Loucy (cell line): Measurements from ENCODE around the gene SEMA5A.

ENCODE experiments used
- EZH2phosphoT487 ChIP-seq: fragments of 200-600 bp; IDR thresholded peaks from 2 replicates; pipeline ENCODE4 v1.6.1; 2018; ENCODE audit warnings: antibody characterized with exemption, mild to moderate bottlenecking, moderate library complexity, borderline replicate concordance
- TF ChIP-seq, protein P1 (sequence below): fragments of 200-600 bp; sonication (generic); conservative IDR thresholded peaks from 2 replicates; pipeline ENCODE4 v1.5.1; 2014; ENCODE audit warnings: mild to moderate bottlenecking, antibody characterized with exemption, low read length

- TF ChIP-seq, protein P1, sequence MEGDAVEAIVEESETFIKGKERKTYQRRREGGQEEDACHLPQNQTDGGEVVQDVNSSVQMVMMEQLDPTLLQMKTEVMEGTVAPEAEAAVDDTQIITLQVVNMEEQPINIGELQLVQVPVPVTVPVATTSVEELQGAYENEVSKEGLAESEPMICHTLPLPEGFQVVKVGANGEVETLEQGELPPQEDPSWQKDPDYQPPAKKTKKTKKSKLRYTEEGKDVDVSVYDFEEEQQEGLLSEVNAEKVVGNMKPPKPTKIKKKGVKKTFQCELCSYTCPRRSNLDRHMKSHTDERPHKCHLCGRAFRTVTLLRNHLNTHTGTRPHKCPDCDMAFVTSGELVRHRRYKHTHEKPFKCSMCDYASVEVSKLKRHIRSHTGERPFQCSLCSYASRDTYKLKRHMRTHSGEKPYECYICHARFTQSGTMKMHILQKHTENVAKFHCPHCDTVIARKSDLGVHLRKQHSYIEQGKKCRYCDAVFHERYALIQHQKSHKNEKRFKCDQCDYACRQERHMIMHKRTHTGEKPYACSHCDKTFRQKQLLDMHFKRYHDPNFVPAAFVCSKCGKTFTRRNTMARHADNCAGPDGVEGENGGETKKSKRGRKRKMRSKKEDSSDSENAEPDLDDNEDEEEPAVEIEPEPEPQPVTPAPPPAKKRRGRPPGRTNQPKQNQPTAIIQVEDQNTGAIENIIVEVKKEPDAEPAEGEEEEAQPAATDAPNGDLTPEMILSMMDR: no peak
- no peak for TF ChIP-seq EZH2phosphoT487
Measured at GRCh38 chr5:9482381-9482780, 63.5 kb downstream of the SEMA5A start.
